HTERT RPE-1 (cell line): ENCODE data around the gene TKFC.

Experiments used
- in situ Hi-C: fragments of 300-500 bp; cut with MboI; formaldehyde crosslinking; loops from 4 replicates; pipeline ENCODE4 v1.14.3; 2020; ENCODE audit warnings: low sequenced_read_pairs

Gene TKFC

GRCh38 chr11:61343792-61344745 is 11.0 kb downstream of the TKFC start:
- in situ Hi-C loops: no loop called here

GRCh38 chr11:61345170-61345610 is 12.2 kb downstream of the TKFC start:
- in situ Hi-C loops: no loop called here

GRCh38 chr11:61345954-61346843 is 13.2 kb downstream of the TKFC start:
- in situ Hi-C loops: no loop called here

GRCh38 chr11:61347916-61348461 is 15.0 kb downstream of the TKFC start:
- in situ Hi-C loops: no loop called here

- in situ Hi-C loops: no loop called here
These were observed 16.2 kb downstream of the TKFC start for GRCh38 chr11:61349189-61349751.

GRCh38 chr11:61349916-61350315 is 16.9 kb downstream of the TKFC start:
- in situ Hi-C loops: no loop called here

GRCh38 chr11:61350336-61350735 is 17.3 kb downstream of the TKFC start:
- in situ Hi-C loops: no loop called here

- in situ Hi-C loops: no loop called here
These were observed 17.8 kb downstream of the TKFC start for GRCh38 chr11:61350803-61351202.

GRCh38 chr11:61352038-61352437 is 19.0 kb downstream of the TKFC start:
- in situ Hi-C loops: no loop called here

GRCh38 chr11:61353131-61354067 is 20.4 kb downstream of the TKFC start:
- in situ Hi-C loops: no loop called here

- in situ Hi-C loops: no loop called here
These were observed 21.2 kb downstream of the TKFC start for GRCh38 chr11:61354208-61354607.

- in situ Hi-C loops: no loop called here
These were observed 23.7 kb downstream of the TKFC start for GRCh38 chr11:61356706-61357105.

- in situ Hi-C loops: no loop called here
These were observed 24.3 kb downstream of the TKFC start for GRCh38 chr11:61357233-61357893.

GRCh38 chr11:61357894-61358239 is 24.8 kb downstream of the TKFC start:
- in situ Hi-C loops: no loop called here

- in situ Hi-C loops: no loop called here
These were observed 25.5 kb downstream of the TKFC start for GRCh38 chr11:61358566-61358965.

GRCh38 chr11:61359516-61359915 is 26.5 kb downstream of the TKFC start:
- in situ Hi-C loops: no loop called here

- in situ Hi-C loops: no loop called here
These were observed 28.3 kb downstream of the TKFC start for GRCh38 chr11:61361237-61361740.

- in situ Hi-C loops: no loop called here
These were observed 28.9 kb downstream of the TKFC start, which contains the start of the genes CYB561A3 and TMEM138 for GRCh38 chr11:61361741-61362541. Gene CYB561A3, minus strand, starts transcription at chr11:61361882. Its CDS starts 5,169 bp downstream, at chr11:61356713. Gene TMEM138, plus strand, starts transcription at chr11:61362374. Its CDS starts 2,017 bp downstream, at chr11:61364391.
